Stimulated activated CD8-positive, alpha-beta memory T cell treated with anti-CD3 and anti-CD28 coated beads, Interleukin-7, amount 100 ng/mL, for 1 hour (primary cell): ENCODE results near the gene NADSYN1.

ENCODE experiments used
- DNase-seq, 2 donors: peaks; one replicate each; pipeline ENCODE4 v3.0.0-alpha.2; 2020; ENCODE audit warnings: low read depth in 2 of 2

Gene NADSYN1

DNA sequence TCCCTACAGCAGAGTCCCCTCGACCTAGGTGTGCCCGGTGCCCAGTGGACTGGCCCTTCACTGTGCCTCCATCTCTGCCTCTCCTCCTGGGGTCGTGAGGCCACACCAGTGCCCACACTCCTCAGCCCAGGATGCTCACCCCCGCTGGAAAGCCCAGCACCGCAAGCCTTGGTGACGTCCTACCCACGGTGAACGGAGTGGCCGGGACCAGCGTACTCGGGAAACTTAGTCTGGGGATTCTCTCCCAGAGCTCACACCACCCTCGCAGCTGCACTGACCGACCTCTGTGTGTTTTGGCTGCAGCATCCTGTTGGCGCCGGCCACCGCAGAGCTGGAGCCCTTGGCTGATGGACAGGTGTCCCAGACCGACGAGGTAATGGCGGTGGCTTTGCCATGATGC, 38.5 kb downstream of the NADSYN1 start:
- DNase-seq: no peak

DNA sequence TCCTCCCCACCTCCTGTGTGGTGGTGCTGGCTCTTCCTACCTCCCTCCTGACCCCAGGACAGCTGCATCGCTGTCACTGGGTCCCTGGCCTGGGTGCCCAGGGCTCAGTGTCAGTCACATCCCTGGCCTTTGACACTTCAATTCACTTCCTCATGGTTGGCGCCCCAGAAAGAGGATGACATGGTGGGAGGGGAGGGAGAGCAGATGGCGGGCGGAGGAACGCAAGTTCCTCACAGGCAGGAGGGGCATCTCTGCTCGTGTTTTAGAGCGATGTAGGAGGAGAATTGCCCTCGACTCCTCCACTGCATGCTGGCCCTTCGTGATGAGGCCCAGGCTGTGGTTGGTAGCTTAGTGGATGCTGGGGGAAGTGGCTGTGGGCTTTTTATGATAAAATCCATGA, 38.9 kb downstream of the NADSYN1 start:
- no peak for DNase-seq

DNA sequence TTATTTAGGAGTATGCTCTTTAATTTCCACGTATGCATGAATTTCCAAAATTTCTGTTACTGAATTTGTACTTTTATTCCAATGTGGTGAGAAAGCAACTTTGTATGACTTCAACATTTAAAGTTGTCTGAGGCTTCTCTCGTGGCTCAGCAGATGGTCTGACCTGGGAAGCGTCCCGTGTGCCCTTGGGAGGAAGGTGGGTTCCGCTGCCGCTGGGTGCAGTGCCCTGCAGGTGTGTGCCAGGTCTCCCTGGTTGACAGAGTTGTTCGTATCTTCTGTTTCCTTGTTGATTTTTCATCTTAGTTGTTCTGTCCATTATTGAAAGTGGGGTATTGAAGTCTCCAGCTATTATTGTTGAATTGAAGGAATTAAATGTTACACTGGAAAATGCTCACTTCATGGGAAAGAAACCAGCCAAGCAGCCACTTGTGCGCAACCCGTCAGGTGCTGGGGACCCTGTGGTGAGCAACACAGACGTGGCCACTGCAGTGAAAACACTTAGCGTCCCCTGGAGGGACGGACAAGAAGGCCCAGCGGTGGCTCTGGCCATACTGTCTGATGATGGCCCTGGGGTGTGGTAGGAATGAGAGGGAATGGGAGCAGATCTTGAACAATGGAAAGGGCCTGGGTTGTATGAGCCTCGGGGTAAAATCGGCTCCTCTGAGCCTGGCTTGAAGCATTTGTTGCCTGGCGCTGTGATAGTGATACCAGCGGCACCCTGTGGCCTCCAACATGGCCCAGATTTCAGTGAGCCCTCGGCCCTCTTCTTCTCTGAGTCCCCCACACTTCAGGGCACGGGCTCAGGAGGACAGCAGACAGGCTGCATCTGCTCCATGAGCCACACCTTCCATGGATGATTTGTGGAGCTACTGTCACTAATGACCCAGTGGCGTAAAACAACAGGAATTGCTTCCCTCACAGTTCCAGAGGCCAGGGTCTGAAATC, 42.6 kb downstream of the NADSYN1 start:
- no peak for DNase-seq

DNA sequence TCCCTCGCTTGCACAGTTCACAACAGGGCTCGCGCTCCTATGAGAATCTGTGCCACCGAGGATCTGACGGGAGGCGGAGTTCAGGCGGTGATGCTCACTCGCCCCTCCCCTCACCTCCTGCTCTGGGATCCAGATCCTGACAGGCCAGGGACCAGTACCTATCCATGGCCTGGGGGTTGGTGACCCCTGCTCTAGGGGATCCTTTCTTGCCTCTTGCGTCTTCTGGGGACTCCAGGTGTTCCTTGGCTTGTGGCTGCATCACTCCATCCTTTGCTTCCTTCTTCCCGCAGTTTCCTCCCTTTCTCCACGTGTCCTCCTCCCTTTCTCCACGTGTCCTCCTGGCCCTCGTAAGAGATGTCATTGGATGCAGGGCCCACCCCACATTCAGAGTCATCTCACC, 43.4 kb downstream of the NADSYN1 start:
- no peak for DNase-seq

DNA sequence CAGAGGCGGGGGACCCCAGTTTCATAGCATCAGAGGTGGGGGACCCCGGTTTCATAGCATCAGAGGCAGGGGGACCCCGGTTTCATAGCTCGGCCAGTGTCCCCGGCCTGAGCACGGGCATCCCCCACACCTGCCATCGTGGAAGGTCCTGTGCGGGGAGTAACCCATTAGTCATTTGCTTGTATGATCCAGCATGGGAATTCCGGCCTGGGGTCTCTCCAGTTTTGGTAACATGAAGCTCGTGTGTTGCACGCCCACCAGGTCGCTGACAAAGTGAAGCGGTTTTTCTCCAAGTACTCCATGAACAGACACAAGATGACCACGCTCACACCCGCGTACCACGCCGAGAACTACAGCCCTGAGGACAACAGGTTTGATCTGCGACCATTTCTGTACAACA, 45.1 kb downstream of the NADSYN1 start:
- DNase-seq: no peak

DNA sequence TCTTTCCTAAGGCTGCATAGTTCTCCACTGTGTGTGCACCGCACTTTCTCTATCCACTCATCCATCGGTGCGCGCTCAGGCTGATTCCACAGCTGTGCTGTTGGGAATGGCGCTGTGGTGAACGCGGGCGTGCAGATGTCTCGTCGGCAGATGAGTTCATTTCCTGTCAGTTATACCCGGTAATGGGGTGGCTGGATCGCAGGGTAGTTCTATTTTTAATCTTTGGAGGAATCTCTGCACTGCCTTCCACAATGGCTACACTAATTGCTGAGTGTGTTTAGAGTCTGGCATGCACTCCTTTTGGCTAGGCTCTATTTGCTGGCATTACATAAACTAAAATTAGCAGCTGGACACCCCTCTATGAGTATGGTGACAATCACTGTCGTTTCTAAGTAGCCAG, 46.1 kb downstream of the NADSYN1 start:
- no peak for DNase-seq

DNA sequence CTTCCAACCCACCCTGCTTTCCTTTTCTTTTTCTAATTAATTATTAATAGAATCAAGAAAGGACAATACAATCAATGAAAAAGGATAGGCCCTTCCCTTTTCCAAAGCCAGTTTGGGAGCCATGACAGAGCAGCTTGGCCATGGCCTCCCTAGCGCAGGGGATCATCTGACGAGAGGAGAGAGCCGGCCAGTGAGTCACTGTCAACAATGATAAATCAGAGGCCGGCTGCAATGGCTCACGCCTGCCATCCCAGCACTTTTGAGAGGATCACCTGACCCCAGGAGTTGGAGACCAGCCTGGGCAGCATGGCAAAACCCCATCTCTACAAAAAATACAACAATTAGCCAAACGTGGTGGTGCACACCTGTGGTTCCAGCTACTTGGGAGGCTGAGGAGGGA, 46.5 kb downstream of the NADSYN1 start:
- DNase-seq: no peak

DNA sequence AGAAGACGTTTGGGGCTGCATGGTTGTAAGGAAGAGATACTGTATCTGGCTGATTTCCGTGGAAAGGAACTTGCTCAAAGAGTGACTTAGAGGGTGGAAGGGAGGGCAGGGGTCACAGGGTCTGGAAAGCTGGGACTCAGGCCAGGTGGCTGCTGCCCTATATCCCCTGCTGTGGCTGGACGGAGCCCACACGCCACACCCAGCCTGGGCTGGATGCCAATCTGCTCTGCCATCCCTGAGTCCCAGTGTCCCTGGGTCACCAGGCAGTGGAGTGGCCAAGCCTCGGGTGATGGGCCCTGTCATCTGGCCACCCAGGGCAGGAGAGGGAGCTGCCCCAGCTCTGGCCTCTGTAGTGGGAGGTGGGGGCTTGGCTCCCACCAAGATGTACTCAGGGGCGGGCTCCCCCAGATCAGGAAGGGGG, 47.6 kb downstream of the NADSYN1 start:
- DNase-seq: no peak

DNA sequence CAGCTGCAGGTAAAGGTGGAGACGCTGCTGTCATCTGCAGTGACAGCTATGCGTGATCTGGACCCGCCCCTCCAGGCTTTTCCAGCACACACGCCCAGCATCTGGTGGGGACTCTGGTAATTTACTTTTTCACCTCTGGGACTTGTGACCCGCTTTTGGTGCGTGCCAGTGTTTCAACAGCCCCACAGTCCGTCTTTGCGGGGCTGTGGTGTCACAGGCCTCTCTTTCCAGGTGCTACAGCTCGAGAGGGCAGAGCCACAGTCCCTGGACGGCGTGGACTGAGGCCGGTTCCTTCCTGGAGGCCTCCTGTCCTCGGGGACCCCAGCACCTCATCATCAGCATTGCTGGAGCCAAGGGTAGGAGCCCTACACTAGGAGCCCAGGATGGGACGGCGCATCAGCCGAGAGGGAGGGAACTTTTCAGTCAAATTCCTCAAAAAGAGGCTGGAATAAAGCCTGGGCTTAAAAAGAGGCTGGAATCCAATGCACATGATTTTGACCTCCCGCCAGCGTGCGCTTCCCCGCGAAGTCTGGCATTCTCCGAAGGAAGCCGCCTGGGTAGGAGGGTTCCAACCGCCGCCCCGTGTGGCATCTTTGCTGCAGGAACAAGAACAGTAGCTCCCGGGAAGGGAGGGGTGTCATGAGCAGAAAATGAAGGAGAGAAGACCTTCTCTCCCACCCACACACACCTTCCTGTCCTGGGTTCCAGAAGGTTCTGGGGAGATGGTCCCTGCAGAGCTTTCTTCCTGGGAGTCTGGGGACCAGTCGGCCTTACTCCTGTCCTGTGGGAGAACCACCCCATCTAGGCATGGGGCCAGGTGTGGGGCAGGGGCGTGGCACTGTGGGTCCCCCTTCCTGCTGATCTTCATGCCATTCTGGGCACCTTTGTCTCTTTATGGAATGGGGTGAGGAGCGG, 48.3 kb downstream of the NADSYN1 start:
- no peak for DNase-seq

DNA sequence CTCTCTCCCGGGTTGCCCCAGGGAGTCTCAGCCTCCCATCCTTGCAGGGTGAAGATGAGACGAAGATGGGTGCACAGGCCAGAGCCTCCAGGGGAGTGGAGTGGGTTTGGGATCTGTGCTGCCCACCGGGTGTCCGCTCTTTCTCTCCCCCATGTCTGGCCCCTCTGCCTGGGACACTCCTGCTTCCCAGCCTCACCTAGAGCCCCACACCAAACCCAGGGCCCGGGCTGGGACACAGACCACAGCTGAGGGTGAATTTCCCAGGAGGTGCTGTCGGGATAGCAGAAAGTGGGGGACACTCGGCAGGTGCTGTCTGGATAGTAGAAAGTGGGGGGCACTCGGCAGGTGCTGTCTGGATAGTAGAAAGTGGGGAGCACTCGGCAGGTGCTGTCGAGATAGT, 49.0 kb downstream of the NADSYN1 start:
- no peak for DNase-seq

DNA sequence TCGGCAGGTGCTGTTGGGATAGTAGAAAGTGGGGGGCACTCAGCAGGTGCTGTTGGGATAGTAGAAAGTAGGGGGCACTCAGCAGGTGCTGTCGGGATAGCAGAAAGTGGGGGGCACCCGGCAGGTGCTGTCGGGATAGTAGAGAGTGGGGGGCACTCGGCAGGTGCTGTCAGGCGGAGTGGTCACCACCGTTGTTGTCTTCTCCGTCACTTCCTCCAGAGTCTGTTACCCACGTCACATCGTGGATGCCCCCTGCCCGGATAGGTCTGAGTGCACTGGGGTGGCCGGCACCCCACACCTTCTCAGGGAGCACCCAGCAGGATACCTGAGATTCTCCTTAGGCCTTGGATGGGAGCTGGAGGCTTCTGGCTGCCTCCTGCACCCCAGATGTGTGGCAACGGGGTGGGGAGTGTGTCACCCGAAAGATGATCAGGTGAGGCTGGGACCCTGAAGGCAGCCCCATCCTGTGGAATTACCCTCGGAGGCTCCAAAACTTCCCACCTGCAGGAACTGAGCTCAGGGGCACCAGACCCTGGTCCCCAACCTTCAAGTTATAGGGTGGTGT, 50.0 kb downstream of the NADSYN1 start:
- DNase-seq: no peak

DNA sequence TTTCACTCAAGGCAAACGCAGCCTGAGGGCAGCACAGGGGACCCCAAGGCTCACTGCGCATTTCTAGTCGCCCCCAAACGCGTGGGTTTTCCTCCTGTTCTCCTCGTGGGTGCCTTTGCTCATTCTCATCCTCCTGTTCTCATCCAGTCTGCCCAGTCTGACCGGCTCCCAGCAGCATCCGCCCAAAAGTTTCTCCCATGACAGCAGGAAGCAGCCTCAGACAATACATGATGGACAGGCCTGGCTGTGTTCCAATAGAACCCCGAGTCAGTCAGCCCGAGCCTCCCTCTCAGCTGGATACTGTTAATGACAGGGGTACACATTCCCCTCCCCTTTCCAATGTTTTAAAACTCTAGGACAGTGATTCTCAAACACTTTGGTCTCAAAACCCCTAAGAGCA, 51.5 kb downstream of the NADSYN1 start:
- DNase-seq: no peak

DNA sequence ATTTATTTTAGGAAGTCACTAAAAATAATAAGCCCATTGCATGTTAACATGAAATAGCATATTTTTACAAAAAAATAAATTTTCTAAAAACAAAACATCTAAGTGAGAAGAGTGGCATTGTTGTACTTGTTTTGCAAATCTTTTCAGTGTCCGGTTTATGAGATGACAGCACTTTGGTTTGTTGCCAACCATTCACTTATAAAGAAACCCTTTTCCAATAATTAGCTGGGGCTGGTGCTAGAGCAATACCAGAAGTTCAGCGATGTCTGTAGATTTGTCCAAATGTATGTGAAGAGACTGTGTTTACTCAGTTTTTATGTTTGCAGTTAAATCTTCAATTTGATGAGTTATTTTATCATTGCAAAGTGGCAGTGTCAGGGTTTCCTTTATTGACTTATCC, 52.0 kb downstream of the NADSYN1 start:
- DNase-seq: no peak

DNA sequence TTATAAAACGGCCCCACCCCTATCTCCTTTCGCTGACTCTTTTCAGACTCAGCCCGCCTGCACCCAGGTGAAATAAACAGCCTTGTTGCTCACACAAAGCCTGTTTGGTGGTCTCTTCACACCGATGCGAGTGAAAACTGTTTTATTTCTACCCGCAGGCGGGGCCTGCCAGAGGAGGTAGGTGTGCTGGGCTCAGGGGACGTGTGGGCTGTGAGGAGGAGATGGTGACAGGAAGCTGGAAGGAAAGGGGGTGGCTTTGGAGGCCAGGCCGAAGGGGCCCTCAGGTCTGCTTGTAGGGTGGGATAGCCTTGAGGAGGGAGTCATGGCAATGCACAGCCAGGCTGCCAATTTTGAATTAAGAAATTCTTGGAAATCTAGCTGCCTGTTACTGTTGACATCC, 52.8 kb downstream of the NADSYN1 start:
- DNase-seq: no peak

DNA sequence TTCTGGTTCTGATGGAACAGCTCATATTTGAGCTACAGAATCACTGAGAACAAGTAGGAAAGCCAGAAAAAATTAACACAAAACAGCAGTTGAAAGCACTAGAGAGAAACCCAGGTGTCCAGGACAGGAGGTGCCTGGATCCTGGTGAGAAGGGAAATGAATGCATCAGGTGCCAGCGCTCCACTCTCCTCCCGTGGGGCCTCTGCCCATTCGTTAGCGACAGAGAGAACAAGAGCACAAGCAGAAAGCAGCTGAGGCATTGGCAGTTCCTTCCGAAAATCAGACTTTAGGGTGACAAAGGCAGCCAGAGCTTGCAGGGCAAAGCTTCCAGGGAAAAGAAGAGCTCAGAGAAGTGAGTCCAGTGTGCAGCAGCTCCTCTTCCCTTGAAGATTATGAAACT, 54.1 kb downstream of the NADSYN1 start:
- no peak for DNase-seq

DNA sequence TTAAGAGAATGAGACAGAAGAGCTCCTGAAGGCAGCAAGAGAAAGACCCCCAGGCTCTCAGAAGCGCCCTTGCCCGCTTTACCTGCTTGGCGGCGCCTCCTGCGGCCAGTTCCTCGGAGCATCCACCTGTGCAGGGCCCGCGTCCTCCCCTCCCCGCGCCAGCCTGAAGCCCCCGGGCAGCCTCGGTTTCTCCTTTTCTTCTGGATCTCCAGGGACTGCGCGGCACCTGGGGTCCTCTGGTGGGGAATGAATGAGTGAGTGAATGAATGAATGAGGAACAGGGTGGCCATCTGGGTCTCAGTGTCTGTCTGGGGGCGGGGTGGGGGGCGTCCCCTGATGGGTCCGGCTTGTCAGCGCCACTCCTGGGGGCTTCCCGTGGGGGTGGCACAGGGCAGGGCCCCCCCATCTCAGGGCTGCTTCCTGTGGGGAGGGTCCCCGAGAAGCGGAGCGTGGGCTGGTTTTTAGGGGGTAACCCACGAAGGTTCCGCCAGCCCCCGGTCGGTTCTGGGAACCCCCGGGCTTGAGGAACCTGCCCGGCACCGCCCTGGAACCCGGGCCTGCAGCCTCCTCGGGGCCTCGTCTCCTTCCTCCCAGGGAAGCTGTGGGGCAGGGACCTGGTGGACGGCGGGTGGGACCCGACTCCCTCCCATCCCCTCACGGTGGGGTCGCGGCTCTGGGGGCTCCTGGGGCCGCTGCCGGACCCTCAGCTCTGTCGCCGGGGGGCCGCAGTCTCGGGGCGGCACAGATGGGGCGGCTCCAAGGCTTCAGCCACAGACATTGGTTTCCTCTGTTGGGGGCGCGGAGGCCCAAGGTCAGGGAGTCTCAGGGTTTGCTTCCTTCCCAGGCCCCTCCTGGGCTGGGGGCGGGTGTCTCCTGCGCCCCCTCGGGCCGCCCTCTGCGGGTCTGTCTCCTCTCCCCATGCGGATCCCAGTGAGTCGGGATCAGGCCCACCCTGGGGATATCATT, 65.8 kb downstream of the NADSYN1 start:
- DNase-seq: no peak

DNA sequence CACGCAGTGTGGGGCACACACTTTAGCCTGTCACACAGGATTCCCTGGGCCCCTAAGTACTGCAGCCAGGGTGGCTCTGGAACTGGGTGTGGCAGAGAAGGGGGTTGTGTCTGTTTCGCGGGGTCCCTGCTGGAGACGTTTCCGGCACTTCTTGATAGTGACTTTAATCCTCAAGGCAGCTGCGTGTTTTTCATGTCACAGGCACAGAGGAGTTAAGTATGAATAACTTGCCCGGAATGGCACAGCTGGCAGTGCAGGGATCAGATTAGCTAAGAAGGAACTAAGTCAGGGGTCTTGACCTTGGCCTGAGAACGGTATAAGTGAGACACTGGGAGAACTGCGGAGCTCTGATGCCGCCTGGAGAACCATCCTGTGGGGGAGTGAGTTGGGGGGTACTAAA, 66.5 kb downstream of the NADSYN1 start:
- no peak for DNase-seq

DNA sequence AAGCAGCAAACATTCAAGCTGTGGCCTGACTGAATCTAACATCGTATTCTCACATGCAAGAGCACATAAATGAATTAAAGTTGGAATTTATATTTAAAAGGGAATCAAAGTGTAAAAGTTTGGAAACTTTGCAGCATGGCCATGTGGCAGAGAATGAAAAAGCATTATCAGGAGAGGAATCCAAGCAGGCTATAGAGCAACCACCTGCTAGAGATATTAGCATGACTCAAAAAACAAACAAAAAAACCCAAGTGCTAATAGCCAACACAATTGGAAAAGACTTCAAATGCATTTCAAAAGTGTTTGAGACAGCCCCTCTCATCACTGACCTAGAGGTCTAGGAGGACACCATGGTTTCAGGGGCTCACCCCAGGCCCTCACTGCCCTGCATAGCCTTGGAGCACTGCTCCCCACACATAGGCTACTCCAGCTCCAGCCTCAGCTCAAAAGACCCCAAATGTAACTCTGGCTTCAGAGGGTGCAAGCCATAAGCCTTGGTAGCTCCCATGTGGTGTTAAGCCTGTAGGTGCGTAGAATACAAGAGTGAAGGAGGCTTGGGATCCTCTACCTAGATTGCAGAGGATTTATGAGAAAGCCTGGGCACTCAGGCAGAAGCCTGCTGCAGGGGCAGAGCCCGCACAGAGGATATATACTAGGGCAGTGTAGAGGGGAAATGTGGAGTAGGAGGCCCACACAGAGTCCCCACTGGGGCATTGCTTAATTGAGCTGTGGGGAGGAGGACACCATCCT, 72.4 kb downstream of the NADSYN1 start:
- no peak for DNase-seq

DNA sequence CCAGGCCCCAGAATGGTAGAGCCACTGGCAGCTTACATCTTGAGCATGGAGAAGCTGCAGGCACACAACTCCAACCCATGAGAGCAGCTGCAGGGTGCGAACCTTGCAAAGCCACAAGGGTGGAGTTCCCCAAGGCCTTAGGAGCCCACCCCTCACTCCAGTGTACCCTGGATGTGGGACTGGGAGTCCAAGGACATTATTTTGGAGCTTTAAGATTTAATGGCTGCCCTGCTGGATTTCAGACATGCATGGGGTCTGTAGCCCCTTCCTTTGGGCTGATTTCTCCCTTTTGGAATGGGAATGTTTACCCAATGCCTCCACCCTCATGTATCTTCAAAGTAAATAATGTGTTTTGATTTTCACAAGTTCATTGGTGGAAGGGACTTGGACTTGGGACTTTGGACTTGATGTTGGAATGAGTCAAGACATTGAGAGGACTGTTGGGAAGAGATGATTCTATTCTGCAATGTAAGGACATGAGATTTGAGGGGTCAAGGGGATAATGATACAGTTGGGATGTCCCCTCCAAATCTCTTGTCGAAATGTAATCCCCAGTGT, 73.0 kb downstream of the NADSYN1 start:
- DNase-seq: no peak
